HUDEP-2 (cell line): ENCODE data around the gene PRMT5.

Experiments
- DNase-seq, 76 experiments: peaks; one replicate each; lab custom pipeline; 2025; ENCODE audit not compliant: unreplicated experiment in 76 of 76; lab: John Stamatoyannopoulos, UW

Gene PRMT5

DNA sequence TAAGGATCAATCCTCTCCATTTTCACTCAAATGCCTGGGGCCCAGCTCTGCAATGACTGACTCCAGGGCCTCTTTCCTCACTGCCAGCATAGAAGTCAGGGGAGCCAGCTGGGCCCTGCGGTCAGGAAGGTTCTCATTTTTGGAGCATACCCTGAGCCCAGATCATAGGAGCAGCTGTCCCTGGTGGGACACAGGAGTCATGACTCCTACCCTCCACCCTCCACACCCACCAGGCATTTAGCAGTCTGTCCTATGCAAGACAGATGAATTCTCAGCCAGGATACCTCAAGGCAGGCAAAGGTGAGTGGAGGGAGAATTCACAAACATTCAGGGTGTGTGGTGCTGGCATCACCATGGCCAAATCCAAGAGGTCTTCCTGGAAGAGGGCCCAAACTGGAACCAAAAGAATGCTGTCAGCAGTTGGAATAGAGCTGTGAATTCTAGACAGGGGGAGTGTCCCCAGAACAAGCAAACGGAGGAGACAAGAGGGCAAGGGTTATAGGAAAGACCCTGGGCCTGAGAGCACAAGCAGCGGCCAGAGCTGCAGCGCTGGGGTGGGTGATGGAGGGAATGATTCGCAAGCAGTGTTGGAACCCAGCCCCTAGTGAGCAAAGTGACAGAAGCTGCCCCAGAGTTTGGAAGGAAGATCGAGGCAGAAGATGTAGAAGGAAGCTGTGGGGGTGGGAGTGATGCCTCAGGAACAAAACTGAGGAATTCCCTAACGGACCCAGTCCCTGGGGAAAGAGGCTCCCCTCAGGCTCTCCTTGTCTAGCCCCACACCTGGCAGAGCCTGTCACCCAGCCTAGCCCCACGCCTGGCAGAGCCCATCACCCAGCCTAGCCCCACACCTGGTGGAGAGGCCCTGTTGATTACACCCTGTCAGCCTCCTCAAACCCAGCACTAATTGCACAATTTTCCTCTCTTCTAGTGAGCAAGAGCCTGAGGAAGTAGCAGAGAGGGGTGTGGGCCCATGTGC is 50.6 kb downstream of the PRMT5 start:
- no peak for DNase-seq

GRCh38 chr14:22877000-22877501 is 52.1 kb downstream of the PRMT5 start:
- no peak for DNase-seq

GRCh38 chr14:22875748-22876319 is 53.3 kb downstream of the PRMT5 start:
- DNase-seq: no peak

DNA sequence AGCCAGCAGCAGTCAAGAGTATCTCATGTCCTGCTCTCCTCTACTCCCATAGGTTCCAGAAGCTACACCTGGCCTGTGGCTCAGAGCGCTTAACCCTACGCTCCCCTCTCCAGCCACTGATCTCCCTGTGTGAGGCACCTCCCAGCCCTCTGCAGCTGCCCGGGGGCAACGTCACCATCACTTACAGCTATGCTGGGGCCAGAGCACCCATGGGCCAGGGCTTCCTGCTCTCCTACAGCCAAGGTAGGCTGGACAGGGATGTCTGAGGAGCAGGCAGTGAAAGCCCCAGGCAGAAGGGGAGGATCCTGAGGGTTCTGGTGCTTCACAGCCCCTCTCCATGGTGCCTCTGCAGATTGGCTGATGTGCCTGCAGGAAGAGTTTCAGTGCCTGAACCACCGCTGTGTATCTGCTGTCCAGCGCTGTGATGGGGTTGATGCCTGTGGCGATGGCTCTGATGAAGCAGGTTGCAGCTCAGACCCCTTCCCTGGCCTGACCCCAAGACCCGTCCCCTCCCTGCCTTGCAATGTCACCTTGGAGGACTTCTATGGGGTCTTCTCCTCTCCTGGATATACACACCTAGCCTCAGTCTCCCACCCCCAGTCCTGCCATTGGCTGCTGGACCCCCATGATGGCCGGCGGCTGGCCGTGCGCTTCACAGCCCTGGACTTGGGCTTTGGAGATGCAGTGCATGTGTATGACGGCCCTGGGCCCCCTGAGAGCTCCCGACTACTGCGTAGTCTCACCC is 54.0 kb downstream of the PRMT5 start:
- no peak for DNase-seq

DNA sequence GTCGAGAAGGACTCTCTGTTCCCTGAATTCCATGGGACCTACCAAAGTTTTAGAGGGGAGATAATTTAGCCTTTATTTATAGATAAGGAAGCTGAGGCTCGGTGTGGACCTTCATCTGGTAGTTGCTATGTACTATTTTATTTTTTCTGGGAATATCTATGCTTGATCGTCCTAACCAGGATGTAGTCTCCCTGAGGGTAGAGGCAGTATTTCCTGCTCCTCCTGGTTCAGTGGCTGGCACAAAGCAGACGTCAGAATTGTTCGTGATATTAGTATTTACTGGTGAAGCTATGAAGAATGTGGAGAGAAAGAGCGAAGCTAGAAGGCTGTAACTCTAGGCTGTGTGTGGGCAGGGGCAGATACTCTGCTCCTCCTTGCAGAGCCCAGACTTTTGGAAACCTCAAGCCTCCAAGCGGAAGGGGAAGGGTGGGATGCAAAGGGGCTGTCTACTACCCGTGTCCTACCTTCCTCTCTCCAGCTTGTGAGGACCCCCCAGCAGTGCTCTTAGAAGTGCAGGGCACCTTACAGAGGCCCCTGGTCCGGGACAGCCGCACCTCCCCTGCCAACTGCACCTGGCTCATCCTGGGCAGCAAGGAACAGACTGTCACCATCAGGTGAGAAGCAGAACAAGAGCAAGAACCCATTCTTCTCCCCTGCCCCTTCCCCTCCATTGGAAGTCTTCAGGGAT is 56.2 kb downstream of the PRMT5 start:
- no peak for DNase-seq

DNA sequence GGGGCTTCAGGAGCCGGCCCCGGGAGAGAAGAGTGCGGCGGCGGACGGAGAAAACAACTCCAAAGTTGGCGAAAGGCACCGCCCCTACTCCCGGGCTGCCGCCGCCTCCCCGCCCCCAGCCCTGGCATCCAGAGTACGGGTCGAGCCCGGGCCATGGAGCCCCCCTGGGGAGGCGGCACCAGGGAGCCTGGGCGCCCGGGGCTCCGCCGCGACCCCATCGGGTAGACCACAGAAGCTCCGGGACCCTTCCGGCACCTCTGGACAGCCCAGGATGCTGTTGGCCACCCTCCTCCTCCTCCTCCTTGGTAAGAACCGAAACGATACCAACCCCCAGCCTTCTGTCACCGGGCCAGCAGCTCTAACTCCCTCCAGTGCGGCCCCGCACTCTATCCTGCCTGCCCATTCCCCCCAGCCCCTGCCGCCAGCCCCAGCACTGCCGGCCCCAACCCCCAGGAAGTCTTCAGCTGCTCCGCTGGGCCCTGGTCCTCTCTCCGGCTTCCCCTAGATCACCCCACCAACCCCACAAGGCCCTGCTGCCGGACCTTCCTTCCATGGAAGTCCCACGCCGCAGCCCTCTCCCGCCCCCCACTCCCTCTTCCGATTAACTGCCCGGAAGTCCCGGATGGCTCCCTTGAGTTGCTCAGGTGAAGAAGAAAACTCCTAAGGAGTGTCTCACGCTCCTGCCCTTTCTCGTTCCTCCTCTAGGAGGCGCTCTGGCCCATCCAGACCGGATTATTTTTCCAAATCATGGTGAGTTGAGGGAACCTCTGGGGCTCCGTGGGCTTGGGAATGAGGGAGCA is 56.9 kb downstream of the PRMT5 start:
- DNase-seq: peak in 57 of 76 experiments; percentile 4 to 64 (median 43)

DNA sequence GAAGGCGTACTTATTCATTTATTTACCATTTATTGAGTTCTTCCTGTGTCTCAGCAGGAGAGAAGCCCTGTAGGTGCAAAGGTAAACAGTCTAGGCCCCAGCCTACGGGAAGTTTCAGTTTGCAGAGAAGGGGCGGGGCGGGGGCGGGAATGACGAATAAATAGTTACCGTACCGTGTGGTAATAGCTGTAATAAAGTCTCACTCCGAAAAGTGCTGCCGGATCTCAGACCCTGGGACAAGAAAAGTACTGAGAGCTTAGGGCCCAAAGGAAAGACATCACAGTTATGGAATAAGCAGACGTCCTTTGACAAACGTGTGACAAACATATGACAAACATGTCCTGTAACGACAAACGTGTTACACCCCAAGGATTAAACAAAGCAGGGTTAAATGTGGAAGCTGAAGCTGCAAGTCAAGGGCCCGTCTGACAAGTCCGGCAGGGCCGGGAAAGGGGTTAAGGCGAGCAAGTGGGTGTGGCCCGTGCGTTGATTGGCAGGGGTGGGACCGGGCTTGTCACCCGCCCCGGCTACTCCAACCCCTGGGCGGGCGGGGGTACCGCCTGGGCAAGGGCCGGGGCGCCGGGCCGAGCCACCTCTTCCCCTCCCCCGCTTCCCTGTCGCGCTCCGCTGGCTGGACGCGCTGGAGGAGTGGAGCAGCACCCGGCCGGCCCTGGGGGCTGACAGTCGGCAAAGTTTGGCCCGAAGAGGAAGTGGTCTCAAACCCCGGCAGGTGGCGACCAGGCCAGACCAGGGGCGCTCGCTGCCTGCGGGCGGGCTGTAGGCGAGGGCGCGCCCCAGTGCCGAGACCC is 57.7 kb downstream of the PRMT5 start, which contains the start of gene LRP10:
Gene LRP10 (plus strand): TSS at position 517 of the 809 bp plus-strand sequence. CDS start 564 bp downstream, outside the sequence.
- peak in 74 of 76 experiments; percentile 45 to 93 (median 85) for DNase-seq

DNA sequence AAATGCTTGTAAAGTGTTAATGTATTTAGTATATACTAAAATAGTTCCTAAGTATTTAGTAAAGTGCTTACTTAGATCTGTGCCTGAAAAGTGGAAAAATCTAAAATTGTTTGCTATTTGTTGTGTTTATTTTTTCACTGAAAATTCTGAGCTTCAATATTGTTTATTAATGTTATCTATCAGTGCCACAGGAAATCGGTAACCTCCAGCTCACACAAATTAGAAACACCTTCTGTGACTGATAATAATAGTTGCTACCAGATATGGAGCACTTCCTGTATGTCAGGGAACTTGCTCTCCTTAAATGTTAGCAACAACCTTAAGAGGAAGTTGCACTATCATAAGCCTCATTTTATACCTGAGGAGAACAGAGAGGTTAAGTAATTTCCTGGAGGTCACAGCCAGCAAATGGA is 58.4 kb downstream of the PRMT5 start:
- DNase-seq: peak in 15 of 76 experiments; percentile 19 to 78 (median 53)
